WERI-Rb-1 (cell line): Measurements from ENCODE around the gene PPP1R37.

ENCODE experiments used
- DNase-seq: peaks from one replicate; pipeline ENCODE4 v3.0.0-alpha.2; 2020
- H3K27ac ChIP-seq: fragments of 250-450 bp; sonication (Bioruptor Pico); 2 replicates; pipeline ENCODE4 v1.5.1; 2020; ENCODE audit warnings: mild to moderate bottlenecking, moderate library complexity
- H3K27me3 ChIP-seq: fragments of 250-450 bp; sonication (Bioruptor Pico); 2 replicates; pipeline ENCODE4 v1.5.1; 2021; ENCODE audit warnings: mild to moderate bottlenecking, low read depth, moderate library complexity; ENCODE audit not compliant: insufficient read depth, severe bottlenecking
- H3K36me3 ChIP-seq: fragments of 250-450 bp; sonication (Bioruptor Pico); 2 replicates; pipeline ENCODE4 v1.5.1; 2020; ENCODE audit warnings: mild to moderate bottlenecking, moderate library complexity
- H3K4me3 ChIP-seq: 2 replicates; pipeline ENCODE4 v1.5.1; 2011; ENCODE audit warnings: low read depth, mild to moderate bottlenecking, control low read depth, low read length
- H3K9me3 ChIP-seq: fragments of 250-450 bp; sonication (Bioruptor Pico); 2 replicates; pipeline ENCODE4 v1.5.1; 2021; ENCODE audit warnings: mild to moderate bottlenecking, moderate library complexity; ENCODE audit not compliant: severe bottlenecking
- TF ChIP-seq, protein P1 (sequence below): IDR thresholded peaks from 2 replicates; pipeline ENCODE4 v1.5.1; 2011; ENCODE audit warnings: low read depth, mild to moderate bottlenecking, control low read depth, inconsistent platforms, low read length

PPP1R37 gene

DNA sequence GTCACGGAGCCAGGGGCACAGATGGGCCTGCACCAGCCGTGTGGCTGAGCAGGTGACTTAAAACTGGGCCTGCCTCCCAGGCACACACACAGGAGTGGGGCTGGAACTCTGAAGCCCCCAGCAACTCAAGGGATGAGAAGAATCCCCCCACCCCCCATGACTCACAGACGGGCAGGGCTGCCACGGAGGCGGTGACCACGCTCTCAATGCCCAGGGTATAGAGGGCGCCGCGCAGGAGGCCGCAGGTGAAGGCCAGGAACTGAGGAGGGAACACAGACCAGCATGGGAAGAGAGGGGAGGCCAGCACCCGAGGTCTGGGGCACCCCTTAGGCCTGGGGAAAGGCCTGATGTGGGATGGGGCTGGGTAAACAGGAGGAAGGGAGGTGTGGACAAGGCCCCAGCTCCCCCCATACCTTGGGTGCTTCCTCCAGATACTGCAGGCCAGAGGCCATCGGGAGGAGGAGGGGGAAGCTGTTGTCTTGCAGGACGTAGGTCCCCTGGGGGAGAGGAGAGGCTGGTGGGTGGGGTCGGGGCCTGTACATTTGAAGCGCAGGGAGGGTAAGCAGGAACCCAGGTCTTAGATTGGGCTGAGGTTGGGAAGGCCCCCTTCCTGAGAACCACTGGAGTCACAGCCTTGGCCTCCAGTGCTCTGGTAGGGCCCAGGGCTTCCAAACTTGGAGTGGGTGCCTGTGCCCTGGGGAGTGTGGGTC is 70.9 kb downstream of the PPP1R37 start:
- Histone ChIP-seq H3K36me3 (no peaks in the 10 kb centered on the region; the same call in 1 of the 2 replicates), H3K27me3 (no peaks in the 10 kb centered on the region), H3K27ac (peak overlapping the region; percentile 67), H3K9me3 (no peaks in the 10 kb centered on the region), H3K4me3 (0 out of 2 replicates have a peak overlapping the region, but pooled peaks have one; percentile 1)
- TF ChIP-seq, protein P1, sequence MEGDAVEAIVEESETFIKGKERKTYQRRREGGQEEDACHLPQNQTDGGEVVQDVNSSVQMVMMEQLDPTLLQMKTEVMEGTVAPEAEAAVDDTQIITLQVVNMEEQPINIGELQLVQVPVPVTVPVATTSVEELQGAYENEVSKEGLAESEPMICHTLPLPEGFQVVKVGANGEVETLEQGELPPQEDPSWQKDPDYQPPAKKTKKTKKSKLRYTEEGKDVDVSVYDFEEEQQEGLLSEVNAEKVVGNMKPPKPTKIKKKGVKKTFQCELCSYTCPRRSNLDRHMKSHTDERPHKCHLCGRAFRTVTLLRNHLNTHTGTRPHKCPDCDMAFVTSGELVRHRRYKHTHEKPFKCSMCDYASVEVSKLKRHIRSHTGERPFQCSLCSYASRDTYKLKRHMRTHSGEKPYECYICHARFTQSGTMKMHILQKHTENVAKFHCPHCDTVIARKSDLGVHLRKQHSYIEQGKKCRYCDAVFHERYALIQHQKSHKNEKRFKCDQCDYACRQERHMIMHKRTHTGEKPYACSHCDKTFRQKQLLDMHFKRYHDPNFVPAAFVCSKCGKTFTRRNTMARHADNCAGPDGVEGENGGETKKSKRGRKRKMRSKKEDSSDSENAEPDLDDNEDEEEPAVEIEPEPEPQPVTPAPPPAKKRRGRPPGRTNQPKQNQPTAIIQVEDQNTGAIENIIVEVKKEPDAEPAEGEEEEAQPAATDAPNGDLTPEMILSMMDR: no peak
- peak; percentile 15 for DNase-seq

GRCh38 chr19:45164577-45165335 is 71.8 kb downstream of the PPP1R37 start:
- Histone ChIP-seq H3K36me3 (no peaks in the 10 kb centered on the region; the same call in 1 of the 2 replicates), H3K9me3 (no peaks in the 10 kb centered on the region), H3K4me3 (0 out of 2 replicates have a peak overlapping the region, but pooled peaks have one; percentile 1), H3K27ac (peak overlapping the region; percentile 67), H3K27me3 (no peaks in the 10 kb centered on the region)
- peak; percentile 96 for DNase-seq
- TF ChIP-seq, protein P1: peak; percentile 39; the same call in 1 of the 2 replicates

DNA sequence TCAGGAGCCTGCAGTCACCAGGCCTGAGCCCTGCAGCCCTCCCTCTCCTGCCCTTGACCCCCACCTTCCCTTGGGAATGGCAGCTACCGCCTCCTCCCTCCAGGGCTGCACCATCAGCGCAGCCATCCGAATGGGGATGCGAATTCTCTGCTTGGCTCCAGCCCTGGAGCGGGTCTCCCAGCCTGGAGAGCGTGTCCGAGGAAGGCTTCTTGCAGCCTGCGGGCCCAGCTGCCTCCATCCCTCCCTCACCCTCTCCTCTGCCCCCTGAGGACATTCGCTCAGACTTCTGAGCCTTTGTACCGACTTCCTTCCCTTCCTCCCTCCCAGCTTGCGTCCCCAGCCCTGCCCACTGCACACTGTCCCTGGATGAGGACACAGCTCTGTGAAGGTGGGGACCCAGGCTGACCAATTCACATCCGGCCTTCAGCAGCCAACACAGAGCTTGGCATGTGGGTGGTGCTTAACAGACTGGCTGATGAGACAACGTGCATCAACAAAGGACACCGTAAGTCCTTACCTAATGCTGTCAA is 73.8 kb downstream of the PPP1R37 start:
- Histone ChIP-seq H3K36me3 (no peaks in the 10 kb centered on the region; the same call in 1 of the 2 replicates), H3K27me3 (no peaks in the 10 kb centered on the region), H3K27ac (peak overlapping the region; percentile 59), H3K9me3 (no peaks in the 10 kb centered on the region), H3K4me3 (no peak overlapping the region)
- DNase-seq: peak; percentile 28
- TF ChIP-seq, protein P1: no peak

- no peaks in the 10 kb centered on the region for H3K27me3 ChIP-seq
- TF ChIP-seq, protein P1: peak; percentile 30
- no peaks in the 10 kb centered on the region; the same call in 1 of the 2 replicates for H3K36me3 ChIP-seq
- peak; percentile 60 for DNase-seq
- H3K4me3 ChIP-seq: no peak overlapping the region
- peak overlapping the region; percentile 12; the same call in 1 of the 2 replicates for H3K27ac ChIP-seq
- H3K9me3 ChIP-seq: no peaks in the 10 kb centered on the region
Observed at GRCh38 chr19:45168767-45169351, 75.9 kb downstream of the PPP1R37 start.

DNA sequence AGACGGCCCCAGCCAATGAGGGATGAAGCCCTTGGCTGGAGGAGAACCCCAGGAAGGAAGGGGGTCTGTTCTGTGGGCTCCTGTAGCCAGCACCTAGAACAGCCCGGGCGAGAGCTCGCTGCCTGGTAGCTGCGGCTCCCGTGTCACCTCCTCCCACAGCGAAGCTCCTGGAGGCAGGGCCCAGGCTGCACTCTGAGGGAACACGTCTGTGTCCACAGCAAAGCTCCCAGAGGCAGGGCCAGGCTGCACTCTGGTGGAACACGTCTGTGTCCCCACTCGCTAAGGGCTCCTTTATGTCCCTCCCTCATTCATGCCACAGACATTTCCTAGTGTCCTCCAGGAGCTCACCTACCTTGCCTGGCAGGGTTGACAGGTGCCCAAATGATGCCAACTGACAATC is 76.6 kb downstream of the PPP1R37 start:
- H3K9me3 ChIP-seq: no peaks in the 10 kb centered on the region
- H3K36me3 ChIP-seq: no peaks in the 10 kb centered on the region; the same call in 1 of the 2 replicates
- no peak for DNase-seq
- TF ChIP-seq, protein P1: no peak
- H3K4me3 ChIP-seq: no peak overlapping the region
- no peaks in the 10 kb centered on the region for H3K27me3 ChIP-seq
- H3K27ac ChIP-seq: no peak overlapping the region
